Measurements from ENCODE around the gene RASGRP1.

Gene RASGRP1

DNA sequence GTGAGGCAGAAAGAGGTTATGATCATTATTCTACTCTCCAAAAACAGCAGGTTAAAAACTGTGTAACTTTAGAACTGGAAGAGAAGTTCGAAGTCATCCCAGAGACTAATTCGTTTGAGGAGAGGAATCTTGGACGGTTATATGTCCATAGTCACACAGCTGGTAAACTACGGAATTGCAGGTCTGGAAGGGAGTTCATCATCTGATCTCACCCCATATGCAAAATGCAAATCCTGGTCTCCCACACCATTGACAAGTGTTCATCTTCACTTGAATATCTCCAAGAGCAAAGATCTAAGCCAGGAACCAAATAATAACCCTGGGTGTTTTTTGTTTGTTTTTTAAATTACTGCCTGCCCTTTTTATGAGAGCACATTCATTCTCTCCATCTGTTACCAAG is 57.6 kb downstream of the RASGRP1 start:
- no peak for FAIRE-seq
- no peak for DNase-seq (ENCODE audit: low spot score)

GRCh38 chr15:38504680-38505467 is 59.7 kb downstream of the RASGRP1 start:
- DNase-seq (ENCODE audit: low spot score): no peak
- FAIRE-seq: no peak

DNA sequence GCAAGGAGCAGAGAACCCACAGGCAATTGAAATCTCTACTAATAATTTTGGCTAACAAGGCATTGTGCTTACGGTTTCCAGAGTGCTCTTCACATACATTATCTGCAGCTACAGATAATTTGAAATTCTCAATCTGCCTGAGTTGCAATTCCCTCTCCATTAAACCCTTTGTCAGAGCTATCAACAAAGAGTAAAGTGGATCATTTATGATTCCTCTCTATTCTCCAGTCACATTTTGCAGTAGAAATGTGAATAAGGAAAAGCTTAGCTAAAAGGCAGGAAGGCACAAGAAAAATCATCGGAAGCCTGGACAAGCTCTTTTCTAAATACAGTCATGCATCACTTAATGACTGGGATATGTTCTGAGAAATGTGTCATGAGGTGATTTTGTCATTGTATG is 61.1 kb downstream of the RASGRP1 start:
- FAIRE-seq: no peak
- no peak for DNase-seq (ENCODE audit: low spot score)

GRCh38 chr15:38499651-38500050 is 65.0 kb downstream of the RASGRP1 start:
- FAIRE-seq: no peak
- no peak for DNase-seq (ENCODE audit: low spot score)

DNA sequence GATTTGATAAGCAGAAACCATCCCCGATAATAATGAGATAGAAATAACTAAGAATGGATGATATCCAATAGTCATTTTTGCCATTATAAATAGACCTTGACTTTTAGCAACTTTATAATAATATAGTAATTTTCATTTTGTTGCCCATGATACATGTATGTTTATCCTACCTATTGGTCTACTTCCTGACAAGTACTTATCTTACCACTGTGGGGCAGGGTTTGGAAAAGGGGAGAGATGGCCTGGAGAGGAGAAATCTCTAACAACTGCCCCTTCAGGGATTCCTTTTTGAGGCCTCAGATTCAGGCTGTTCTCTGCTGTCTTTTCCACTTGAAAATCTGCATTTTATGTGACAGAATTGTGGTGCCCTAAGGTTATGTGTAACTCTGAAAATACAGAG is 68.5 kb downstream of the RASGRP1 start:
- FAIRE-seq: no peak

DNA sequence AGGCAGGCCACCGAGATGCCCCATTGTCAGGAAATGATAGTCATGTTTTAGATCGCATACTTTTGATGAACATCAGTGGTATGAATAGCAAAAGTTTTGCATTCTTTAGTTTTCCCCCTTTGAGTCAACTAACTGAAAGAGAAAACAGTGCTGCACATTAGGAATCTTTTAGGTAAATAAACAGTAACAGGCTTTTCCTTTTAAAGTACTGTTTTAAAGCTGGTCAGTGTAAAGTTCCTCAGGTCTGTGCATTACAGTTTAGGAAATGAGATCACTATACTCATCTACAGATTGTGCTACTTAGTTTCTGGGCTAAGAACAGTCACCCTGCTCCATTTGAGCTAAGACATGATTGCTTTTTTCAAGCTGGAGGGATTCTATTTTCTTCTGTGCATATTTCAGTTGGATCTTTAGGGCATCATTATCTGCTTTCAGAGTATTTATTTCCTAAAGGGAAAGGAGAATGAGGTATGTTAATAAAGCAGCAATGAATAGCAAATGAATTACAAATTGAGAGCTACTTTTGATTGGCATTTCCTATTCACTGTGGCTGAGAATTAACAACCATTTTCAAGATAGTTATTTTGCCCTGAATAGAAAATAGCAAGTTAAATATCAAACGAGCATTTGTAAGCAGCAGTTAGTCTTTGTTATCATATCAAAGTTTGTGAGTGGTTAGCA is 74.2 kb downstream of the RASGRP1 start:
- FAIRE-seq (no peak), DNase-seq (ENCODE audit: low spot score) (no peak)

More for the DNA sequence above, 68.5 kb downstream of the RASGRP1 start:
- DNase-seq (ENCODE audit: low spot score): no peak

GRCh38 chr15:38487378-38487777 is 77.2 kb downstream of the RASGRP1 start:
- DNase-seq (ENCODE audit: low spot score) (no peak), FAIRE-seq (no peak)

- no peak for DNase-seq (ENCODE audit: low spot score)
- FAIRE-seq: no peak
Measured at GRCh38 chr15:38486936-38487335, 77.7 kb downstream of the RASGRP1 start.

GRCh38 chr15:38482572-38482971 is 82.0 kb downstream of the RASGRP1 start:
- no peak for FAIRE-seq
- no peak for DNase-seq (ENCODE audit: low spot score)

- FAIRE-seq (no peak), DNase-seq (ENCODE audit: low spot score) (no peak)
Measured at GRCh38 chr15:38481761-38482160, 82.9 kb downstream of the RASGRP1 start.

DNA sequence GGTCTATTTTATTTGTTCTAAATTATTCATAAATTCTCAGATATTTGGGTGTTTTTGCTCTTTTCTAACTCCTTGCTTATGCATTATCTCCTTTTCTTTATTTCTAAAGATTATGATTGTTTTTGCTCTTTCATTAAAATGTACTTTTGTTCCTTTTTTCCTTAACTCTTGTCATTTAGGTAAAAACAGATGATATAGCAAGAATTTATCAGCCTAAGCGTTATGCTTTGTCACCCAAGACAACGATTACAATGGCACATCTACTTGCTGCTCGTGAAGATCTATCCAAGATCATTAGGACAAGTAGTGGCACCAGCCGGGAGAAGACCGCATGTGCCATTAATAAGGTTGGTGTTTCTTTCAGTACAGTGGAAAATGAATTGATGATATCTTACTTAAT is 83.5 kb downstream of the RASGRP1 start:
- no peak for FAIRE-seq

GRCh38 chr15:38479756-38480155 is 84.9 kb downstream of the RASGRP1 start:
- FAIRE-seq (peak; percentile 2), DNase-seq (ENCODE audit: low spot score) (no peak)

More for the DNA sequence above, 83.5 kb downstream of the RASGRP1 start:
- no peak for DNase-seq (ENCODE audit: low spot score)

DNA sequence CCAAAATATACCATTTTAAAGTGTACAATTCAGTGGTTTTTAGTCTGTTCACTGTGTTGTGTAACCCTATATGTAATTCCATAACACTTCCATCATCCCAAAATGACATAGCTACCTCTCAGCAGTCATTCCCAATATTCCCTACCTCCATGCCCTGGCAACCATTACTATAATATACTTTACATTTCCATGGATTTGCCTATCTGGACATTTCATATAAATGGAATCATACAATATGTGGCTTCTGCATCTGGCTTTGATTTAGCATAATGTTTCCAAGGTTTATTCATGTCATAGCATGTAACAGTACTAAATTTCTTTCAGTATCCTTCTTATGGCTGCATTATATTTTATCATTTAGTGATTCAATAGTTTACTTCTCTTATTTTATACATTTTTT is 85.3 kb downstream of the RASGRP1 start:
- DNase-seq (ENCODE audit: low spot score) (no peak), FAIRE-seq (peak; percentile 26)

- DNase-seq (ENCODE audit: low spot score) (no peak), FAIRE-seq (no peak)
Measured at GRCh38 chr15:38477637-38478036, 87.0 kb downstream of the RASGRP1 start.

GRCh38 chr15:38476120-38476519 is 88.5 kb downstream of the RASGRP1 start:
- DNase-seq (ENCODE audit: low spot score): no peak
- no peak for FAIRE-seq

DNA sequence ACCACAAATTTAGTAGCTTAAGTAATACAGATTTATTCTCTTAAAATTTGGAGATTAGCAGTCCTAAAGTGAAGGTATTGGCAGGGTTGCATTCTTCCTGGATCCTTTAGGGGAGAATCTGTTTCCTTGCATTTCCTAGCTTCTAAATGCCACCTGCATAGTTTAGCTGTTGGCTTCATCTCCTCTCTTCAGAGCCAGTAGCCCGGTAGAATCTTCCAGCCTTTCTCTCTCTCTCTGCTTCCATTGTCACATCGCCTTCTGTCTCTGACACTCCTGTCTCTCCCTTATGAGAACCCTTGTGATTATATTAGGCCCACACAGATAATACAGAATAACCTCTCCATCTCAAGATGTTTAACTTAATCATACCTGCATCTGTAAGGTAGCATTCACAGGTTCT is 89.3 kb downstream of the RASGRP1 start:
- DNase-seq (ENCODE audit: low spot score) (no peak), FAIRE-seq (no peak)

DNA sequence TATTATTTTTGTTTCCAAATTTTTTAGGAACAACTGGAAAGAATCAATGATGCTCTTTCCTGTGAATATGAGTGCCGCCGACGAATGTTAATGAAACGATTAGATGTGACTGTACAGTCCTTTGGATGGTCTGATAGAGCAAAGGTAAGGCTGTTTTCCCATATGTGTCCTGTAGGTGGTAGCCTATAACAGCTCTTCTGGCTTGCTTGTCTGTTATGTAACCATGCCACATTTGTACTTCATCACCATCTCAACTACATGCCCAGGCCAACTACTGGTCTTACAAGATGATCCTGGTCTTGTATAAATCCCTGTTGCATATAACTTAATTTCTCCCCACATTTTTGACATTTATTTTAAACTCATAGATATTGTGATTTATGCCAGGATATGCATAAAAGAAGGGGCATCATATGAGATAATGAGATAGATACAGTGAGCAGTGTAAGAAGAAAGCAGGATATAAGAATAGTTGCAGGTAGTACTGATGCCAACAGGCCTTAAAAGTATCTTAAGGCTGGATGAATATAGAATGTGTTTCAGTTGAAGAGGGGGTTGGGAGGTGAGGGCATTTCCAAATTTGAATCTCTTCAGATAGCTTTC is 90.4 kb downstream of the RASGRP1 start:
- peak; percentile 59 for DNase-seq (ENCODE audit: low spot score)
- FAIRE-seq: peak; percentile 46

GRCh38 chr15:38471974-38472373 is 92.6 kb downstream of the RASGRP1 start:
- no peak for DNase-seq (ENCODE audit: low spot score)
- no peak for FAIRE-seq

- no peak for DNase-seq (ENCODE audit: low spot score)
Measured at GRCh38 chr15:38470816-38471215, 93.8 kb downstream of the RASGRP1 start.

GRCh38 chr15:38464675-38465074 is 99.9 kb downstream of the RASGRP1 start:
- FAIRE-seq (no peak), DNase-seq (ENCODE audit: low spot score) (no peak)

More at GRCh38 chr15:38470816-38471215, 93.8 kb downstream of the RASGRP1 start:
- no peak for FAIRE-seq

GRCh38 chr15:38463893-38464292 is 100.7 kb downstream of the RASGRP1 start:
- no peak for FAIRE-seq
- DNase-seq (ENCODE audit: low spot score): no peak

DNA sequence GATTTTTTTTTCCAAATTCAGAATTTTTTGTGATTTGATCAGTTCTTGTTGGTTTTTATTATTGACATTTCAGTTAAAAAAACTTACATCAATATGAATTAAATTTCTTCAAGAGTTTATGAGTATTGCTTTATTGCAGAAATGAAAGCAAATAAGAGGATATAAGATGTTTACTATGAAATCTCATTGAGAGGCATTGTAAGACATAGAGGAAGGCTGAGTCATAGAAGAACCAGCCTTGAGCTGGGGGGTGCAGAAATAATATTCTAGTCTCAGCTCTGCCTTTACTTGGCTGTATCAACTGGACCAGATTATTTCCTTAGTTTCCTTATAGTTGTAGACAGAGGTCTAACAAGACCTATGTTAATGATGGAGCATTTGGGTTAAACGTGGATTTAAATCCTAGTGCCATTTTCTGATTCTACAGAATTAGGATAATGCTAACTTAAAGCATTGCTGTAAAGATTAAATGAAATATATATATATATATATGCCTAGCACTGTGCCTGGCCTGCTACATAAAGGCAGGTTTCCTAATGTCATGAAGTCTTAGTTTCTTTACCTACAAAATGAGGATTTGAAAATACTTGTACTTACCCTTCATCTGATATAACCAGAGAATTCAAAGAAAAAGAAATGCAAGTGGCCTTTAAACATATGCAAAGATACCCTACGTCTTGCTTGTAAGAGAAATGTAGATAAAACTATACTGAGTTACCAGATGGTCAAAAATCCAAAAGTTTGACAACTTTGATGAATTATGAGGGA is 103.4 kb downstream of the RASGRP1 start:
- FAIRE-seq (no peak), DNase-seq (ENCODE audit: low spot score) (no peak)
